ENCODE results near the gene DRC3. TPM values are rescaled to one million over a fixed set of nuclear protein-coding genes. Genes with fewer than 3 reads are reported as not detected.
A peak's percentile ranks its signal among the peaks of the same experiment; 100 is the strongest.

The DRC3 gene
- polyA plus RNA-seq, 1 donor (not counting 4 experiments of a cell fraction or from before 2014, with no cell fraction given), result 0.69 TPM

- peaks cover 51% of the 10 kb centered on the region for H3K4me1 ChIP-seq (ENCODE audit: control insufficient read depth, extremely low read depth, insufficient read depth, low read length)
- no peaks in the 10 kb centered on the region for H3K9me1 ChIP-seq (ENCODE audit: control insufficient read depth, extremely low read depth, insufficient read depth, low read length)
- no peak overlapping the region for H3K9ac ChIP-seq (ENCODE audit: control insufficient read depth, extremely low read depth, insufficient read depth, low read length)
- dilution Hi-C loops (cut with MboI; ENCODE audit: extremely low pct_ligation_motif_present, low sequenced_read_pairs), result no loop called here
- H2AFZ ChIP-seq (ENCODE audit: control insufficient read depth, low read length), result no peak overlapping the region
- no peaks in the 10 kb centered on the region for H3K27me3 ChIP-seq (ENCODE audit: control insufficient read depth, extremely low read depth, insufficient read depth, low read length)
- H4K20me1 ChIP-seq (ENCODE audit: control insufficient read depth, extremely low read depth, insufficient read depth, low read length), result no peaks in the 10 kb centered on the region
- peaks cover 0 to 2% of the 10 kb centered on the region in 2 experiments for H3K36me3 ChIP-seq (ENCODE audit: control insufficient read depth in 2 of 2, extremely low read depth in 1 of 2, insufficient read depth in 2 of 2, low read length in 2 of 2)
- peaks cover 60% of the 10 kb centered on the region for H3K79me2 ChIP-seq (ENCODE audit: control insufficient read depth, insufficient read depth, low read length)
- no peaks in the 10 kb centered on the region for H3K9me3 ChIP-seq (ENCODE audit: control insufficient read depth, low read depth, low read length)
- FAIRE-seq (no peak), DNase-seq (ENCODE audit: low read depth, low spot score) (no peak)
- no peak overlapping the region for H3K4me3 ChIP-seq (ENCODE audit: control insufficient read depth in 2 of 3, extremely low read depth in 1 of 3, insufficient read depth in 2 of 3, low read depth in 1 of 3, low read length in 3 of 3)
- H3K27ac ChIP-seq (ENCODE audit: control insufficient read depth, insufficient read depth, low read length), result peak overlapping the region; percentile 33
- peak overlapping the region; percentile 15 for H3K4me2 ChIP-seq (ENCODE audit: control insufficient read depth, extremely low read depth, insufficient read depth, low read depth, low read length)
- TF ChIP-seq EZH2 (IDR thresholded peaks at IDR 0.05; ENCODE audit: low read length), result no peak
- TF ChIP-seq CTCF (optimal IDR thresholded peaks at IDR 0.05 in 1 of 3, IDR thresholded peaks at IDR 0.05 in 1 of 3, conservative IDR thresholded peaks at IDR 0.05 in 1 of 3; ENCODE audit: extremely low read depth in 1 of 3, insufficient read depth in 2 of 3, low read length in 3 of 3), result no peak
Measured at GRCh38 chr17:17947966-17948365, 24.7 kb upstream of the DRC3 start.

GRCh38 chr17:17950347-17950746 is 22.3 kb upstream of the DRC3 start:
- Histone ChIP-seq H3K4me3 (ENCODE audit: control insufficient read depth in 2 of 3, extremely low read depth in 1 of 3, insufficient read depth in 2 of 3, low read depth in 1 of 3, low read length in 3 of 3) (no peak overlapping the region), H4K20me1 (ENCODE audit: control insufficient read depth, extremely low read depth, insufficient read depth, low read length) (no peaks in the 10 kb centered on the region), H3K4me1 (ENCODE audit: control insufficient read depth, extremely low read depth, insufficient read depth, low read length) (peaks cover 38% of the 10 kb centered on the region), H3K27ac (ENCODE audit: control insufficient read depth, insufficient read depth, low read length) (peak overlapping the region; percentile 47), H3K79me2 (ENCODE audit: control insufficient read depth, insufficient read depth, low read length) (peaks cover 62% of the 10 kb centered on the region), H3K9me1 (ENCODE audit: control insufficient read depth, extremely low read depth, insufficient read depth, low read length) (no peaks in the 10 kb centered on the region), H3K9me3 (ENCODE audit: control insufficient read depth, low read depth, low read length) (no peaks in the 10 kb centered on the region), H3K36me3 (ENCODE audit: control insufficient read depth in 2 of 2, extremely low read depth in 1 of 2, insufficient read depth in 2 of 2, low read length in 2 of 2) (peaks cover 3 to 5% of the 10 kb centered on the region in 2 experiments), H3K27me3 (ENCODE audit: control insufficient read depth, extremely low read depth, insufficient read depth, low read length) (no peaks in the 10 kb centered on the region), H2AFZ (ENCODE audit: control insufficient read depth, low read length) (no peak overlapping the region), H3K9ac (ENCODE audit: control insufficient read depth, extremely low read depth, insufficient read depth, low read length) (no peak overlapping the region), H3K4me2 (ENCODE audit: control insufficient read depth, extremely low read depth, insufficient read depth, low read depth, low read length) (no peak overlapping the region)
- DNase-seq (ENCODE audit: low read depth, low spot score), result no peak
- FAIRE-seq, result no peak
- no peak for TF ChIP-seq EZH2 (IDR thresholded peaks at IDR 0.05; ENCODE audit: low read length)
- no peak for TF ChIP-seq CTCF (optimal IDR thresholded peaks at IDR 0.05 in 1 of 3, IDR thresholded peaks at IDR 0.05 in 1 of 3, conservative IDR thresholded peaks at IDR 0.05 in 1 of 3; ENCODE audit: extremely low read depth in 1 of 3, insufficient read depth in 2 of 3, low read length in 3 of 3)
- dilution Hi-C loops (cut with MboI; ENCODE audit: extremely low pct_ligation_motif_present, low sequenced_read_pairs), result no loop called here
